BJ (cell line): ENCODE data around the gene GON4L. TPM values are rescaled to one million over a fixed set of nuclear protein-coding genes. Genes with fewer than 3 reads are reported as not detected.

Experiments
- CTCF ChIA-PET: fragments of 350-600 bp; formaldehyde crosslinking; extraction: SDS; loops from one replicate; lab custom pipeline; 2021; ENCODE audit warnings: antibody characterized with exemption, inconsistent platforms; lab: Yijun Ruan, JAX
- POLR2A ChIA-PET: fragments of 300-600 bp; sonication (Branson Sonifier 250); formaldehyde crosslinking; extraction: SDS; loops from one replicate; lab custom pipeline; 2021; ENCODE audit warnings: antibody characterized with exemption; lab: Charles Lee
- DNase-seq: peaks from one replicate; pipeline ENCODE4 v3.0.0-alpha.2; 2011; ENCODE audit warnings: low read depth
- H3K27me3 ChIP-seq: 2 replicates; pipeline ENCODE4 v1.6.0; 2011; ENCODE audit warnings: low read length; ENCODE audit not compliant: control insufficient read depth, insufficient read depth
- H3K36me3 ChIP-seq: 2 replicates; pipeline ENCODE4 v1.5.1; 2011; ENCODE audit warnings: low read length; ENCODE audit not compliant: control insufficient read depth, insufficient read depth
- H3K4me3 ChIP-seq: 2 replicates; pipeline ENCODE4 v1.5.1; 2011; ENCODE audit warnings: low read depth, mild to moderate bottlenecking, control low read depth, low read length
- CTCF ChIP-seq: IDR thresholded peaks from 2 replicates; pipeline ENCODE4 v1.5.1; 2011; ENCODE audit warnings: low read depth, mild to moderate bottlenecking, control low read depth, inconsistent platforms, low read length, moderate library complexity; ENCODE audit not compliant: insufficient read depth
- polyA plus RNA-seq: library from polyadenylated mRNA; depleted of rRNA; stranded (reverse); fragments of >200 nt; gene quantifications from 2 replicates; pipeline ENCODE4 v1.2.3, GENCODE V29; 2011

The GON4L gene
- polyA plus RNA-seq, 1 experiment: 18.3 TPM

GRCh38 chr1:155856257-155856974 is 598 bp downstream of the GON4L start:
- POLR2A ChIA-PET: interaction anchor here (0.6 to 0.7 kb wide), 2 partner anchors 12 to 356 kb away, joined by 4 to 5 read pairs; partner anchors contain the start of gene PMF1
- no peak for DNase-seq
- Histone ChIP-seq H3K36me3 (peaks cover 8% of the 10 kb centered on the region), H3K4me3 (peak overlapping the region; percentile 91), H3K27me3 (no peaks in the 10 kb centered on the region)
- CTCF ChIA-PET: interaction anchor here (1.5 kb wide), 1 partner anchor 22 kb away, joined by 3 read pairs; no protein-coding TSS in a partner anchor
- TF ChIP-seq CTCF: no peak

- TF ChIP-seq CTCF: no peak
- Histone ChIP-seq H3K27me3 (no peaks in the 10 kb centered on the region), H3K36me3 (peaks cover 8% of the 10 kb centered on the region), H3K4me3 (no peak overlapping the region)
- no peak for DNase-seq
- ChIA-PET POLR2A (no interaction called here), CTCF (interaction anchor here (1.2 kb wide), 1 partner anchor 10 kb away, joined by 3 read pairs; no protein-coding TSS in a partner anchor)
Measured at GRCh38 chr1:155850345-155850744, 6.7 kb downstream of the GON4L start.

- ChIA-PET POLR2A (no interaction called here), CTCF (interaction anchor here (1.0 kb wide), 1 partner anchor 8 kb away, joined by 3 read pairs; no protein-coding TSS in a partner anchor)
- no peak for DNase-seq
- no peak for TF ChIP-seq CTCF
- Histone ChIP-seq H3K27me3 (no peaks in the 10 kb centered on the region), H3K36me3 (peaks cover 6% of the 10 kb centered on the region), H3K4me3 (no peak overlapping the region)
Measured at GRCh38 chr1:155847823-155848529, 9.0 kb downstream of the GON4L start.

GRCh38 chr1:155844860-155845421 is 12.1 kb downstream of the GON4L start:
- peaks cover 4% of the 10 kb centered on the region for H3K36me3 ChIP-seq
- CTCF ChIA-PET: no interaction called here
- POLR2A ChIA-PET: no interaction called here

More at GRCh38 chr1:155844860-155845421, 12.1 kb downstream of the GON4L start:
- DNase-seq: no peak
- Histone ChIP-seq H3K4me3 (no peak overlapping the region), H3K27me3 (no peaks in the 10 kb centered on the region)
- TF ChIP-seq CTCF: no peak
